K562 (cell line): ENCODE measurements around the gene APOO. TPM values are rescaled to one million over a fixed set of nuclear protein-coding genes. Genes with fewer than 3 reads are reported as not detected.

Source experiments
- ATAC-seq: fragments of 200-7000 bp; cut with Tn5 transposase; 3 replicates; pipeline ENCODE4 v1.9.1; 2020; ENCODE audit warnings: moderate library complexity
- BruUV-seq: library from RNA; stranded (reverse); fragments of 400-500 nt; replicated peaks from 2 replicates; lab custom pipeline; 2021; lab: Mats Ljungman, UMichigan
- CTCF ChIA-PET: fragments of 300-600 bp; formaldehyde crosslinking; extraction: SDS; loops from one replicate; lab custom pipeline; 2021; ENCODE audit warnings: low intra/inter-chr PET ratio; lab: Yijun Ruan, JAX
- POLR2A ChIA-PET: fragments of 300-600, 350-650 bp; sonication (Branson Sonifier 250); formaldehyde crosslinking; extraction: SDS; loops from one replicate; lab custom pipeline; 2021; ENCODE audit warnings: antibody characterized with exemption, inconsistent platforms; lab: Yijun Ruan, JAX
- DNase-seq, 4 experiments: peaks; one replicate each; pipeline versions ENCODE4 v3.0.0 to v3.0.0-alpha.2; 2011 to 2018; ENCODE audit warnings: low spot score in 3 of 4, mixed read lengths in 3 of 4; ENCODE audit errors: extremely low read depth in 1 of 4
- FAIRE-seq: peaks from 2 replicates; lab custom pipeline; 2011; peaks lifted over from hg19 to GRCh38; lab: Jason Lieb, UNC
- H2AFZ ChIP-seq: 2 replicates; pipeline ENCODE4 v1.6.0; 2011; ENCODE audit warnings: low read depth, low read length, control low read depth, inconsistent platforms
- H3K27ac ChIP-seq: fragments of 200-600 bp; 3 replicates; pipeline ENCODE4 v1.8.0; 2011; ENCODE audit warnings: low read depth, mild to moderate bottlenecking, control low read depth, inconsistent platforms, low read length, moderate library complexity, mixed read lengths; ENCODE audit errors: extremely low read depth
- H3K27me3 ChIP-seq, 2 experiments: fragments of 300-600 bp in 1 of 2; 2 replicates in 1 of 2; 3 replicates in 1 of 2; pipeline versions ENCODE4 v1.6.0 to v1.8.0; 2011; ENCODE audit warnings: inconsistent platforms in 2 of 2, low read length in 2 of 2, mild to moderate bottlenecking in 1 of 2, mixed read lengths in 1 of 2, moderate library complexity in 1 of 2; ENCODE audit not compliant: control insufficient read depth in 2 of 2, insufficient read depth in 2 of 2
- H3K36me3 ChIP-seq: fragments of 300-600 bp; 3 replicates; pipeline ENCODE4 v1.8.0; 2011; ENCODE audit warnings: mild to moderate bottlenecking, low read length, inconsistent platforms; ENCODE audit not compliant: control insufficient read depth, insufficient read depth
- H3K4me1 ChIP-seq, 2 experiments: fragments of 200-600 bp in 1 of 2; replicated peaks in 1 of 2; 2 replicates in 1 of 2; 3 replicates in 1 of 2; pipeline versions ENCODE4 v1.5.1 to v1.8.0; 2011; ENCODE audit warnings: inconsistent platforms in 2 of 2, low read length in 2 of 2, mild to moderate bottlenecking in 1 of 2, mixed read lengths in 1 of 2, moderate library complexity in 1 of 2; ENCODE audit not compliant: control insufficient read depth in 2 of 2, insufficient read depth in 2 of 2
- H3K4me2 ChIP-seq: 2 replicates; pipeline ENCODE4 v1.6.1; 2011; ENCODE audit warnings: low read length, control low read depth, inconsistent platforms, mixed read lengths; ENCODE audit not compliant: insufficient read depth
- H3K4me3 ChIP-seq: fragments of 200-600 bp; sonication (generic), shearing (Covaris generic); 2 replicates; pipeline ENCODE4 v1.5.1; 2016; ENCODE audit warnings: control low read depth, inconsistent platforms
- H3K79me2 ChIP-seq: fragments of 200-600 bp; 3 replicates; pipeline ENCODE4 v1.8.0; 2011; ENCODE audit warnings: low read length, inconsistent platforms; ENCODE audit not compliant: control insufficient read depth, insufficient read depth
- H3K9ac ChIP-seq, 2 experiments: 2 replicates each; pipeline versions ENCODE4 v1.6.0 to v1.6.1; 2011; ENCODE audit warnings: low read depth in 2 of 2, low read length in 2 of 2, control low read depth in 1 of 2, inconsistent platforms in 1 of 2, mild to moderate bottlenecking in 1 of 2, mixed read lengths in 1 of 2; ENCODE audit not compliant: insufficient read depth in 1 of 2
- H3K9me1 ChIP-seq: one replicate; pipeline ENCODE4 v1.6.0; 2011; ENCODE audit warnings: inconsistent platforms, mild to moderate bottlenecking, low read length, moderate library complexity; ENCODE audit not compliant: control insufficient read depth, insufficient read depth
- H3K9me3 ChIP-seq: replicated peaks from 2 replicates; pipeline ENCODE4 v1.5.1; 2011; ENCODE audit warnings: low read depth, low read length, inconsistent platforms; ENCODE audit not compliant: control insufficient read depth, insufficient read depth
- H4K20me1 ChIP-seq: replicated peaks from 2 replicates; pipeline ENCODE4 v1.6.1; 2011; ENCODE audit warnings: low read length, inconsistent platforms, mixed read lengths; ENCODE audit not compliant: control insufficient read depth, insufficient read depth
- ADNP ChIP-seq: fragments of 200-800 bp; sonication (Bioruptor generic); IDR thresholded peaks from 2 replicates; pipeline ENCODE4 v1.6.1; 2016; ENCODE audit warnings: missing genetic modification characterization, missing compliant biosample characterization
- CBX8 ChIP-seq: fragments of 200-600 bp; sonication (generic); IDR thresholded peaks from 2 replicates; pipeline ENCODE4 v1.6.1; 2012; ENCODE audit warnings: borderline replicate concordance, mixed run types, low read depth, mild to moderate bottlenecking, moderate library complexity, mixed read lengths, low read length, control low read depth, inconsistent platforms; ENCODE audit not compliant: poor library complexity, severe bottlenecking; ENCODE audit errors: extremely low read depth
- DNMT1 ChIP-seq: fragments of 450-650 bp; IDR thresholded peaks from 2 replicates; pipeline ENCODE4 v1.6.1; 2016; ENCODE audit warnings: antibody characterized with exemption, mild to moderate bottlenecking
- HNRNPK ChIP-seq: fragments of 200-400 bp; formaldehyde crosslinking; IDR thresholded peaks from one replicate; pipeline ENCODE4 v1.6.1; 2018; ENCODE audit warnings: mild to moderate bottlenecking, low read depth, low read length; ENCODE audit not compliant: poor library complexity, severe bottlenecking
- HSF4 ChIP-seq: fragments of 250-450 bp; sonication (Bioruptor Pico); IDR thresholded peaks from 2 replicates; pipeline ENCODE4 v2.1.2; 2022; ENCODE audit warnings: mild to moderate bottlenecking, moderate library complexity, borderline replicate concordance
- KLF13 ChIP-seq: fragments of 450-650 bp; IDR thresholded peaks from 2 replicates; pipeline ENCODE4 v1.6.1; 2016; ENCODE audit warnings: missing genetic modification characterization, low read depth, mild to moderate bottlenecking, missing compliant biosample characterization, moderate library complexity, borderline replicate concordance
- MCM2 ChIP-seq: fragments of 450-650 bp; IDR thresholded peaks from 2 replicates; pipeline ENCODE4 v1.6.1; 2017; ENCODE audit warnings: low read depth, mild to moderate bottlenecking
- SAP30 ChIP-seq: fragments of 200-600 bp; sonication (generic); IDR thresholded peaks from 2 replicates; pipeline ENCODE4 v1.6.1; 2012; ENCODE audit warnings: borderline replicate concordance, low read depth, mild to moderate bottlenecking, moderate library complexity, low read length, control low read depth, inconsistent platforms; ENCODE audit not compliant: insufficient read depth, poor library complexity, severe bottlenecking
- SP2 ChIP-seq: IDR thresholded peaks from 2 replicates; pipeline ENCODE4 v1.6.1; 2011; ENCODE audit warnings: mild to moderate bottlenecking, low read depth, low read length, moderate library complexity; ENCODE audit not compliant: poor library complexity, severe bottlenecking; ENCODE audit errors: extremely low read depth
- SUPT5H ChIP-seq: fragments of 450-650 bp; IDR thresholded peaks from 2 replicates; pipeline ENCODE4 v1.6.1; 2016
- XRCC5 ChIP-seq: fragments of 200-400 bp; formaldehyde crosslinking; IDR thresholded peaks from 2 replicates; pipeline ENCODE4 v1.6.1; 2017; ENCODE audit warnings: low read depth, mild to moderate bottlenecking, low read length
- ZNF561 ChIP-seq: fragments of 450-650 bp; formaldehyde crosslinking; conservative IDR thresholded peaks from 2 replicates; pipeline ENCODE4 v1.4.0; 2020; ENCODE audit warnings: mild to moderate bottlenecking, moderate library complexity
- ZNF79 ChIP-seq: fragments of 250-450 bp; sonication (Bioruptor Pico); IDR thresholded peaks from 2 replicates; pipeline ENCODE4 v1.4.0; 2020; ENCODE audit warnings: low read depth, mild to moderate bottlenecking, moderate library complexity
- WGBS: fragments of 100-300 bp; shearing (Covaris generic); methylation state at CpG from one replicate; pipeline ENCODE4 v1.1.6; 2016; ENCODE audit warnings: low coverage, mixed read lengths; ENCODE audit not compliant: insufficient coverage; ENCODE audit errors: missing lambda C conversion rate; 5-methylcytosine and 5-hydroxymethylcytosine counted together
- in situ Hi-C: fragments of 300-500 bp; cut with MboI; formaldehyde crosslinking; loops from 4 replicates; pipeline ENCODE4 v1.15.0; 2018; ENCODE audit warnings: inconsistent platforms, mixed read lengths
- intact Hi-C: fragments of 100-400 bp; cut with micrococcal nuclease; formaldehyde crosslinking; loops from 2 replicates; pipeline ENCODE4 v1.14.2; 2022
- polyA plus RNA-seq, 8 experiments: library from polyadenylated mRNA; depleted of rRNA in 4 of 8; stranded (reverse) in 5 of 8; unstranded in 3 of 8; fragments of >200 nt; fragmentation: Nextera tagmentation in 2 of 8; fragmentation: Illumina TruSeq in 1 of 8; extraction: Ambion mirVana in 2 of 8; extraction: Trizol in 1 of 8; gene quantifications; 2 replicates each; pipeline versions ENCODE4 v1.2.1 to v1.2.3, GENCODE V29; 2011 to 2014; ENCODE audit warnings: inconsistent platforms in 1 of 8, missing spikeins in 1 of 8
- total RNA-seq, 7 experiments: library from RNA; depleted of rRNA in 6 of 7; stranded (reverse); fragments of >200 nt in 6 of 7; fragmentation: Illumina TruSeq in 2 of 7; extraction: Trizol in 2 of 7; gene quantifications; 2 replicates each; pipeline versions ENCODE4 v1.2.1 to v1.2.3, GENCODE V29; 2011 to 2021; ENCODE audit warnings: low replicate concordance in 1 of 7
- TF ChIP-seq, protein P1 (sequence below): fragments of 200-800 bp; sonication (Bioruptor generic); IDR thresholded peaks from 2 replicates; pipeline ENCODE4 v1.6.1; 2016; ENCODE audit warnings: missing genetic modification characterization, missing compliant biosample characterization
- TF ChIP-seq, protein P2 (sequence below): fragments of 250-450 bp; sonication (Bioruptor Pico); IDR thresholded peaks from 2 replicates; pipeline ENCODE4 v1.5.0; 2020; ENCODE audit warnings: mild to moderate bottlenecking, borderline replicate concordance

APOO gene
- total and polyA plus RNA-seq, 9 of the 15 experiments (the other 6 are each of a cell fraction or from before 2014, with no cell fraction given), result 37.3 to 76.4 (median 60.8) TPM

DNA sequence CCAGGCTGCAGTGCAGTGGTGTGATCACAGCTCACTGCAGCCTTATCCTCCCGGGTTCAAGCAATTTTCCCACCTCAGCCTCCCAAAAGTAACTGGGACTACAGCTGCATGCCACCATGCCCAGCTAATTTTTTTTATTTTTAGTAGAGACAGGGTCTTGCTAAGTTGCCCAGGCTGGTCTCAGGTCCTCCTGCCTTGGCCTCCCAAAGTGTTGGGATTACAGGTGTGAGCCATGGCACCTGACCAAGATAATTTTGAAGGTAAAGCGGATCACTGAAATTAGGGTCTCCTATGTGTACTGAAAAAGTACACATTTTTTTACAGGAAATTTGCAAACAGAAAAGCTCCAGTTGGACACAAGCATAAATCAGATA is 120.0 kb downstream of the APOO start:
- no peaks in the 10 kb centered on the region for H3K9me3 ChIP-seq
- 92% methylated on average over 1 of the region's 2 CpGs for WGBS
- H3K27me3 ChIP-seq, result no peaks in the 10 kb centered on the region
- H3K4me2 ChIP-seq, result no peak overlapping the region
- no peak overlapping the region for H2AFZ ChIP-seq
- intact Hi-C loops, result no loop called here
- CTCF ChIA-PET, result no interaction called here
- BruUV-seq, result no TSS peak
- POLR2A ChIA-PET, result interaction anchor here (1.2 kb wide), 1 partner anchor 78 kb away, joined by 3 read pairs; no protein-coding TSS in a partner anchor
- H3K9me1 ChIP-seq, result no peaks in the 10 kb centered on the region
- no peak for ATAC-seq
- DNase-seq, result no peak
- H3K4me3 ChIP-seq, result no peak overlapping the region
- in situ Hi-C loops, result no loop called here
- H3K79me2 ChIP-seq, result peaks cover 20% of the 10 kb centered on the region
- FAIRE-seq, result no peak
- H3K9ac ChIP-seq, result no peak overlapping the region
- H3K27ac ChIP-seq, result no peak overlapping the region
- H4K20me1 ChIP-seq, result no peaks in the 10 kb centered on the region
- peaks cover 3 to 4% of the 10 kb centered on the region in 2 experiments; a peak in 3 of 5 replicates for H3K4me1 ChIP-seq
- H3K36me3 ChIP-seq, result peaks cover 17% of the 10 kb centered on the region
- TF ChIP-seq SAP30, result no peak
- TF ChIP-seq SUPT5H, result no peak
- TF ChIP-seq MCM2, result no peak
- TF ChIP-seq, protein P1, sequence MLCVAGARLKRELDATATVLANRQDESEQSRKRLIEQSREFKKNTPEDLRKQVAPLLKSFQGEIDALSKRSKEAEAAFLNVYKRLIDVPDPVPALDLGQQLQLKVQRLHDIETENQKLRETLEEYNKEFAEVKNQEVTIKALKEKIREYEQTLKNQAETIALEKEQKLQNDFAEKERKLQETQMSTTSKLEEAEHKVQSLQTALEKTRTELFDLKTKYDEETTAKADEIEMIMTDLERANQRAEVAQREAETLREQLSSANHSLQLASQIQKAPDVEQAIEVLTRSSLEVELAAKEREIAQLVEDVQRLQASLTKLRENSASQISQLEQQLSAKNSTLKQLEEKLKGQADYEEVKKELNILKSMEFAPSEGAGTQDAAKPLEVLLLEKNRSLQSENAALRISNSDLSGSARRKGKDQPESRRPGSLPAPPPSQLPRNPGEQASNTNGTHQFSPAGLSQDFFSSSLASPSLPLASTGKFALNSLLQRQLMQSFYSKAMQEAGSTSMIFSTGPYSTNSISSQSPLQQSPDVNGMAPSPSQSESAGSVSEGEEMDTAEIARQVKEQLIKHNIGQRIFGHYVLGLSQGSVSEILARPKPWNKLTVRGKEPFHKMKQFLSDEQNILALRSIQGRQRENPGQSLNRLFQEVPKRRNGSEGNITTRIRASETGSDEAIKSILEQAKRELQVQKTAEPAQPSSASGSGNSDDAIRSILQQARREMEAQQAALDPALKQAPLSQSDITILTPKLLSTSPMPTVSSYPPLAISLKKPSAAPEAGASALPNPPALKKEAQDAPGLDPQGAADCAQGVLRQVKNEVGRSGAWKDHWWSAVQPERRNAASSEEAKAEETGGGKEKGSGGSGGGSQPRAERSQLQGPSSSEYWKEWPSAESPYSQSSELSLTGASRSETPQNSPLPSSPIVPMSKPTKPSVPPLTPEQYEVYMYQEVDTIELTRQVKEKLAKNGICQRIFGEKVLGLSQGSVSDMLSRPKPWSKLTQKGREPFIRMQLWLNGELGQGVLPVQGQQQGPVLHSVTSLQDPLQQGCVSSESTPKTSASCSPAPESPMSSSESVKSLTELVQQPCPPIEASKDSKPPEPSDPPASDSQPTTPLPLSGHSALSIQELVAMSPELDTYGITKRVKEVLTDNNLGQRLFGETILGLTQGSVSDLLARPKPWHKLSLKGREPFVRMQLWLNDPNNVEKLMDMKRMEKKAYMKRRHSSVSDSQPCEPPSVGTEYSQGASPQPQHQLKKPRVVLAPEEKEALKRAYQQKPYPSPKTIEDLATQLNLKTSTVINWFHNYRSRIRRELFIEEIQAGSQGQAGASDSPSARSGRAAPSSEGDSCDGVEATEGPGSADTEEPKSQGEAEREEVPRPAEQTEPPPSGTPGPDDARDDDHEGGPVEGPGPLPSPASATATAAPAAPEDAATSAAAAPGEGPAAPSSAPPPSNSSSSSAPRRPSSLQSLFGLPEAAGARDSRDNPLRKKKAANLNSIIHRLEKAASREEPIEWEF (CRISPR knock-in tag), result no peak
- TF ChIP-seq HNRNPK, result no peak
- no peak for TF ChIP-seq ZNF79 (CRISPR knock-in tag)
- TF ChIP-seq SP2, result no peak
- TF ChIP-seq HSF4 (CRISPR knock-in tag), result no peak
- TF ChIP-seq DNMT1, result no peak
- TF ChIP-seq CBX8, result no peak
- no peak for TF ChIP-seq XRCC5
- TF ChIP-seq ADNP, result no peak
- no peak for TF ChIP-seq KLF13 (tag)
- TF ChIP-seq, protein P2, sequence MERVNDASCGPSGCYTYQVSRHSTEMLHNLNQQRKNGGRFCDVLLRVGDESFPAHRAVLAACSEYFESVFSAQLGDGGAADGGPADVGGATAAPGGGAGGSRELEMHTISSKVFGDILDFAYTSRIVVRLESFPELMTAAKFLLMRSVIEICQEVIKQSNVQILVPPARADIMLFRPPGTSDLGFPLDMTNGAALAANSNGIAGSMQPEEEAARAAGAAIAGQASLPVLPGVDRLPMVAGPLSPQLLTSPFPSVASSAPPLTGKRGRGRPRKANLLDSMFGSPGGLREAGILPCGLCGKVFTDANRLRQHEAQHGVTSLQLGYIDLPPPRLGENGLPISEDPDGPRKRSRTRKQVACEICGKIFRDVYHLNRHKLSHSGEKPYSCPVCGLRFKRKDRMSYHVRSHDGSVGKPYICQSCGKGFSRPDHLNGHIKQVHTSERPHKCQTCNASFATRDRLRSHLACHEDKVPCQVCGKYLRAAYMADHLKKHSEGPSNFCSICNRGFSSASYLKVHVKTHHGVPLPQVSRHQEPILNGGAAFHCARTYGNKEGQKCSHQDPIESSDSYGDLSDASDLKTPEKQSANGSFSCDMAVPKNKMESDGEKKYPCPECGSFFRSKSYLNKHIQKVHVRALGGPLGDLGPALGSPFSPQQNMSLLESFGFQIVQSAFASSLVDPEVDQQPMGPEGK, result no peak
- no peak for TF ChIP-seq ZNF561
